HUDEP-2 (cell line): ENCODE results near the gene DEPDC4.
"Not testable (repeated sequence)": the region's sequence is repeated elsewhere in the genome, so short reads cannot be mapped to it uniquely, and the experiment has no call there.

Experiments
- DNase-seq, 76 experiments: peaks; one replicate each; lab custom pipeline; 2025; ENCODE audit not compliant: unreplicated experiment in 76 of 76; lab: John Stamatoyannopoulos, UW

Gene DEPDC4

DNA sequence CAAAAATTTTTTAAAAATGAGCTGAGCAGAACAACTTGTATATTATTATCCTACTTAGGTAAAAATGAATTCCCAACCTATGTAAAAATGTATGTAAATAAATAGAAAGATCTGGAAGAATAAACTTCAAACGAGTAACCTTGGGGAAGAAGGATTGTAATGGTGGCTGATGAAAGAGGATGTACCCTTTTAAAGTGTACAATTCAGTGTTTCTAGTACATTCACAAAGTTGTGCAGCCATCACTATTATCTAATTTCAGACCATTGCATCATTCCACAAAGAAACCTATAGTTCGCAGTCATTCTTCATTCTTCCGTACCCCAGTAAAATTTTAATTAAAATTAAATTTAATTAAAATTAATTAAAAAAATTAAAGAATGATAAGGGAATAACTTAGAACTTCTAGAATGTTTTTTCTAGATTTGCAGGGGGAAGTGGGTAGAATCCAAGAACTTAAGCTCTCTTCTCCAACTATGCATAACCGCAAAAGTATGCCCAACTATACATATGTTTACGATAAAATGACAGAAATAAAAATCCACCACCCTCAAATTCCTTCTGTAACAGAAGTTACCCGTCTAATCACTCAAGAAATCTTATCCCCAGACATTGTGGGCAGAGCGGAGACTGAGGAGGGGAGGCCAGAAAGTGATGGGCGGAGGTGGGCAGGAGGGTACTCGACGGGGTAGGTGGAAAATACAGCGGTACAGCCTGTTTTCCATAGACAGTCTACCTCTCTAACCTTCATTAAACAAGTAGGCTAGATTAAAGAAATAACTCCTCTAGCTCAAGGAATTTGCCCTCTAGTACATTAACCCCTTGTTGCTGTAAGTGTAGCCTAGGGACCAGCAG is 921 bp downstream of the DEPDC4 start:
- DNase-seq = peak in 2 of 76 experiments; percentile 37 to 48

GRCh38 chr12:100265107-100265506 is 1.8 kb downstream of the DEPDC4 start:
- DNase-seq = not testable (repeated sequence)

GRCh38 chr12:100263131-100263530 is 3.7 kb downstream of the DEPDC4 start:
- DNase-seq = no peak

DNA sequence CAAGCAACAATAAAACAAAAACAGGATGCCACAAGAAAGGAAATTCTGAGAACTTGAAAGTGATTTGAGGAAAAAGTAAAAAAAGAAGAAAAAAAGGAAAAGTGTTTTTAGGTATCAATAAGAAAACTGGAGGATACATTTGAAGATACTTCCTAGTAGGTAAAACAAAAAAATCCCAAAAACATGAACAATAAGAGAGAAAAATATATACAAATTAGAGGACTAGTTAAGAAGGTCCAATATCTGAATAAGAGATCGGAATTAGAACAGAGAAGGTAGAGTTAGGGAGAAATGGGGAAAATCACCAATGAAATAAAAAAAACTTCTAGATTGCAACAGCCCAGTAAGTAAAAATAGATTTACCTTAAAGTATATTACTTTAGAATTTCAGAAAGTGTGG is 8.8 kb downstream of the DEPDC4 start:
- no peak for DNase-seq

DNA sequence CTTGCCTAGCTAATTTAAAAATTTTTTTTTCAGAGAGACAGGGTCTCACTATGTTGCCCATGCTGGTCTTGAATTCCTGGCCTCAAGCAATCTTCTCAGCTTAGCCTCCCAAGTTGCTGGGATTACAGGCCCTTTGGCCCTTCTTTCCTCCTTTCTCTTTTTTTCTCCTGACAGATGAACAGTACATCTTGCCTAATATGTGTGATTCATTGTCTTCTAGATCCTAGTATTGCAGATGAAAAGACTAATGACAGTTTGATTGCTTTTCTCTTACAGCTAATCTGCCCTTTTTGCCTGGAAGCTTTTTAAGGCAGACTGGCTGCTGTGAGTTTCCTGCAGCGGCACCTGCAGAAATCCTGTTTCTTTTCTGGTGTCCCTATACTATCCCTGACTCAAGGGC is 12.0 kb downstream of the DEPDC4 start:
- DNase-seq = no peak

DNA sequence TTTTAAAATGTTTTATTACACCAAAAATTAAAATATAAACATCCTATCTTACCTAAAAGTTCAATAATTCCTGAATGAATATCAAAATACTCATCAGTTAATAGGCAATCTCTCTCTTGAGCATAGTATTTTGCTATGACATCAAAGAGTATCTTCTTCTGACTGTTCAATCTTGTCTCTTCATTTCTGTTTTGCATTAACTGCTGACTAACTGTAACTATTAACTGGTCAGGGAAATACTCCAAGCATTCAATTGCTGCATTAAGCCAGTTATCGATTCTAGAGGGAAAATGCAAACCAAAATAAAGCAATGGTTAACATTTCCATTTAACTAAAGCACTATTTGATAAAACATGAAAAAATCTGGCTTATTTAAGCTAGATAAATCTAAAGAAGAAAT is 13.4 kb downstream of the DEPDC4 start:
- no peak for DNase-seq

- no peak for DNase-seq
Observed at GRCh38 chr12:100251917-100252316, 15.0 kb downstream of the DEPDC4 start.

- no peak for DNase-seq
Observed at GRCh38 chr12:100249941-100250340, 16.9 kb downstream of the DEPDC4 start.

GRCh38 chr12:100248886-100249285 is 18.0 kb downstream of the DEPDC4 start:
- no peak for DNase-seq

DNA sequence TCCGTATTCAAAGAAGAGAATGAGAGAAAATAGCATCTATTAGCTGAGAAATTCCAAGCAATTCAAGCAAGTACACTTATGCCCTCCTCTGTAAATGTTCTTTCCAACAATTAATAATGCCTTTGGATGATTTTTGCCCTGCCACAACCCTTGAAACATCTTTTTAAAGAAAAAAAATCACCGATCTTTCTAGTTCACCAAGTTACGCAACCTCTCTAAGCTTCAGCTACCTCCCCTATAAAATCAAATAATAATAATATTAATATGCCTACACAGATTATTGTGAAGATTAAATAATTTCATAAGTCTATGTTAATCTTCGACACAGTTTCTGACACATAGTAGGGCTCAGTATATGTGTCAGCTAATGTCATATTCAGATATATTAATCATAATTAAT is 19.1 kb downstream of the DEPDC4 start:
- no peak for DNase-seq

GRCh38 chr12:100243137-100243536 is 23.7 kb downstream of the DEPDC4 start:
- no peak for DNase-seq

- DNase-seq = no peak
Observed at GRCh38 chr12:100239589-100239988, 27.3 kb downstream of the DEPDC4 start.

DNA sequence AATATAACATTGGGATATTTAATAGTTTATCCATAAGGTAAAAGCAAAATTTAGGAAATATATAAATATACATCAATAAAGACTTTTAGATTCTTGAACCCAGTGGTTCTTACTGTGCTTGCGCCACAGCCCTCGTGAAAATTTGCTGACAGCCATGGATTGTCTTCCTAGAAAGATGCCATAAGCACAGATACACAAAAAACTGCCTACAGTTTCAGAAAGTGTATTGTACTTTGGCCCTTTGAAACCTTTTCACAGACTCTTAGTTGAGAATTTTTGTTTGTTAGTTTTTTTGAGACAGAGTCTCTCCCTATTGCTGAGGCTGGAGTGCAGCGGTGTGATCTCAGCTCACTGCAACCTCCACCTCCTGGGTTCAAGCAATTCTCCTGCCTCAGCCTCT is 28.1 kb downstream of the DEPDC4 start:
- no peak for DNase-seq

DNA sequence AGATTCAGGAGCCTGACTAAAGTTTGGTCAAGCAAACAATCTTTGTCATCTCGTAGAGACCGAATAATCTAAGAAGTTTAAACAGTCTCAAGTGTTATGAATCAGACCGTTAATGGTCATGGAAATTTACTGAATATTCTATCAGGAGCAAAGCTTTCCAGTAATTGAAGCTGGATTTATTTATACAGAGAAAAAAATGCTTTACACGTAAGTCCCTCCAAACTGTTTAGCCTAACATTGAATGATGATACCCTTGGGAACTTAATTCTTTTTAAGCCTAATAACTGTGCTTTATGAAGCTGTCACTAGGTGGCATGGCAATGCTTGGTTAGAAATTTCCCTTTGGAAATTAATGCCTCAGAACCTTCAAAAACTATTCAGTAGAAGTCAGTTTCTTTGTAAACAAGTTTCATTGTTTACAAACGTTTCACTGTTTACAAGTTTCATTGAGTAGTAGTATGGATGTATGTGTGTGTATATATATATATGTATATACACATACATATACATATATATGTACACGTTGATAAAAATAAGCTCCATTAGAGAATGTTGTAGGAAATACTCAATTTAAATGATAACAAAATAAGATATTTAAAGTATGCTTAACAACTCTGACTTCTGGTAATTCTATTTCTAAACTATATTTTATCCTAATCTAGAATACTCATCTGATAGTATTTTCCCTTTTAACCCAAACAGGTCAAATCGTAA is 32.1 kb downstream of the DEPDC4 start:
- DNase-seq = peak in 14 of 76 experiments; percentile 2 to 32 (median 6)

GRCh38 chr12:100234166-100234565 is 32.7 kb downstream of the DEPDC4 start:
- DNase-seq = no peak

DNA sequence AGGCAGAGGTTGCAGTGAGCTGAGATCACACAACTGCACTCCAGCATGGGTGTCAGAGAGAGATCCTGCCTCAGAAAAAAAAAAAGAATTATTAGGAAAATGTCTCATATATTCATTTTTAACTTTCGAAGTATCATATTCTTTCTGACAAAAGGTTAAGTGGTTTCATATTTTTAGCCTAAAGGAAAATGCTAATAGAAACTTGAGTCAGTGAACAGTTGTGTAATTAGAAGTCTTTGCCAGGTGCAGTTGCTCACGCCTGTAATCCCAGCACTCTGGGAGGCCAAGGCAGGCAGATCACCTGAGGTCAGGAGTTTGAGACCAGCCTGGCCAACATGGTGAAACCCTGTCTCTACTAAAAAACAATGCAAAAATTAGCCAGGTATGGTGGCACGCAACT is 35.0 kb downstream of the DEPDC4 start:
- DNase-seq = not testable (repeated sequence)

- no peak for DNase-seq
Observed at GRCh38 chr12:100229876-100230275, 37.0 kb downstream of the DEPDC4 start.

DNA sequence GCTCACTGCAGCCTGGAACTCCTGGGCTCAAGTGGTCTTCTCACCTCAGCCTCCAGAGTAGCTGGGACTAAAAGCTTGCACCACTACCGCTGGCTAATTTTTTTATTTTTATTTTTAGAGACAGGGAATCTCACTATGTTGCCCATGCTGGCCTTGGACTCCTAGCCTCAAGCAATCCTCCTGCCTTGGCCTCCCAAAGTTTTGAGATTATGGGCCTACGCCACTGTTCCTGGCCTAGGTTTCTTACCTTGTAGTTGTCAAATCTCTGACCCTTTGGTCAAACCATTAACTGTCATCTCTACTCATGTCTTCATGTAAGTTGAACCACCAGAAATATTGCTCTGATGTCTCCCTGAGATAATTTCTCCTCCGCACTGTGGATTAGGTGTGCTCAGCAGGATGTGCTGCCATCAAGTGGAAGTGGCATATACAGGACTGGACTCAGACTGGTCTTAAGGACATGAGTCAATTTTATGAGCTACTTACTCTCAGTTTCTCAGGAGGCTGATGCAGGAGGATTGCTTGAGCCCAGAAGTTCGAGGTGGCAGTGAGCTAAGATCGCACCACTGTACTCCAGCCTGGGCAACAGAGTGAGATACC is 37.7 kb downstream of the DEPDC4 start:
- DNase-seq = peak in 13 of 76 experiments; percentile 1 to 48 (median 7)

DNA sequence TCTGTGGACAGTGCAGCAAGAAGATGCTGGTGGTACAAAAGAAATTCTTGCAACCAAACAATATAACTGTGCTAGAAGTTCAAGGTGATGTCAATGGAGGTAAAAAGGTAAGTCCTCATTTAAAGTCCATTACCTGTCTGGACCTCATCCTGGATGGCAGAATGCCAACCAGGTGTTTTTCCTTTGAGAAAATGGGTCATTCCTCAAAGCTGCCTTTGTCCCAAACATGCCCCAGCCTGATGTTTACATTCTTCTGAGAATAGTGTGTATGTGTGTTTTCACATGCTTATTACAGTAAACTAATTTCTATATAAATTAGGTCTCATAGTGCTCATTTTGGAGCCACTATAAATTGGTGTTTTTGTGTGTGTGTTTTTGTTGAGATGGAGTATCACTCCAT is 41.4 kb downstream of the DEPDC4 start:
- no peak for DNase-seq

DNA sequence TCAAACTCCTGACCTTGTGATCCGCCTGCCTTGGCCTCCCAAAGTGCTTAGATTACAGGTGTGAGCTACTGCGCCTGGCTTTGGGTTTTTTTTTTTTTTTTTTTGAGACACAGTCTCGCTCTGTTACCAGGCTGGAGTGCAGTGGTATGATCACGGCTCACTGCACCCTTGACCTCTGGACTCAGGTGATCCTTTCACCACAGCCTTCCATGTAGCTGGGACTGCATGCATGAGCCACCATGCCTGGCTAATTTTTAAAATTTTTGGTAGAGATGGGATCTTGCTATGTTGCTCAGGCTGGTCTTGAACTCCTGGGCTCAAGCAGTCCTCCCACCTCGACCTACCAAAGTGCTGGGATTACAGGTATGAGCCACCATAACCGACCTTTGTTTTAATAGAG is 44.7 kb downstream of the DEPDC4 start:
- DNase-seq = not testable (repeated sequence)

GRCh38 chr12:100221523-100221922 is 45.4 kb downstream of the DEPDC4 start:
- no peak for DNase-seq
